ENCODE data around the gene HSPB7. TPM values are rescaled to one million over a fixed set of nuclear protein-coding genes. Genes with fewer than 3 reads are reported as not detected.
A peak's percentile ranks its signal among the peaks of the same experiment; 100 is the strongest.

The HSPB7 gene
- total RNA-seq, 1 experiment from 2014 or later: not detected

GRCh38 chr1:16055613-16056520, 38.0 kb upstream of the HSPB7 start:
- H4K8ac ChIP-seq (replicated peaks; ENCODE audit: insufficient read length, low read depth, low read length): no peak overlapping the region
- Mint-ChIP-seq H3K27ac (peak overlapping the region in 1 of 3 experiments; percentile 32; a peak in 2 of 7 replicates), H3K36me3 (ENCODE audit: insufficient read depth in 1 of 3, low read depth in 3 of 3) (no peaks in the 10 kb centered on the region), H3K9me3 (no peaks in the 10 kb centered on the region), H3K4me1 (peaks cover 7 to 14% of the 10 kb centered on the region in 2 experiments), H3K4me3 (peak overlapping the region in 1 of 2 experiments; percentile 62; a peak in 4 of 5 replicates), H3K27me3 (ENCODE audit: low read depth) (peaks cover 7% of the 10 kb centered on the region)
- H2BK20ac ChIP-seq (ENCODE audit: low read depth, low read length, poor library complexity, severe bottlenecking): no peak overlapping the region
- H3T11ph ChIP-seq (ENCODE audit: low read length): no peak overlapping the region
- H3K4me1 ChIP-seq (ENCODE audit: insufficient read depth, low read length): peaks cover 2% of the 10 kb centered on the region; the same call in 1 of the 2 replicates
- no peak overlapping the region for H3K56ac ChIP-seq (ENCODE audit: insufficient read length, low read depth, low read length)
- H4K91ac ChIP-seq (ENCODE audit: insufficient read length, low read depth, low read length): no peak overlapping the region
- no peak overlapping the region for H4K5ac ChIP-seq (ENCODE audit: insufficient read length, low read depth, low read length)
- no peak overlapping the region for H2BK12ac ChIP-seq (ENCODE audit: insufficient read length, low read depth, low read length)
- H3K9ac ChIP-seq (ENCODE audit: extremely low read depth, insufficient read length, low read length): no peak overlapping the region
- no peak overlapping the region for H2BK15ac ChIP-seq (ENCODE audit: low read depth, low read length)
- peak overlapping the region; percentile 3 for H3K4me2 ChIP-seq (ENCODE audit: insufficient read depth, insufficient read length, low read length)
- H3K23ac ChIP-seq (ENCODE audit: insufficient read length, low read depth, low read length): no peak overlapping the region
- peak; percentile 98 for DNase-seq
- no peaks in the 10 kb centered on the region for H4K20me1 ChIP-seq (ENCODE audit: control insufficient read depth, insufficient read depth, insufficient read length)
- H2BK5ac ChIP-seq (ENCODE audit: insufficient read length, low read length): no peak overlapping the region
- no peaks in the 10 kb centered on the region for H3K23me2 ChIP-seq (ENCODE audit: insufficient read length, low read depth, low read length, poor library complexity, severe bottlenecking)
- no peak overlapping the region for H3K4ac ChIP-seq (ENCODE audit: low read depth, low read length)
- no peak overlapping the region for H3K18ac ChIP-seq (ENCODE audit: insufficient read length, low read depth, low read length)
- H3K27ac ChIP-seq (ENCODE audit: insufficient read length, low read depth, low read length): no peak overlapping the region
- H3K79me1 ChIP-seq (ENCODE audit: insufficient read depth, low read depth, low read length, poor library complexity, severe bottlenecking): no peaks in the 10 kb centered on the region
- no peak overlapping the region for H2BK120ac ChIP-seq (ENCODE audit: low read depth, low read length, poor library complexity, severe bottlenecking)
- H2AK5ac ChIP-seq (ENCODE audit: insufficient read length, low read length): no peak overlapping the region
- no peaks in the 10 kb centered on the region for H3K79me2 ChIP-seq (ENCODE audit: insufficient read depth, low read length)
- peak; percentile 90 for TF ChIP-seq CTCF (conservative IDR thresholded peaks at IDR 0.05)
- H3K9me3 ChIP-seq (ENCODE audit: control insufficient read depth, low read depth, low read length): no peaks in the 10 kb centered on the region
- H3K27me3 ChIP-seq (ENCODE audit: insufficient read depth, low read length): no peaks in the 10 kb centered on the region
- no peak overlapping the region for H3K14ac ChIP-seq (ENCODE audit: insufficient read depth, low read length)
- no peak overlapping the region for H2AFZ ChIP-seq (ENCODE audit: low read length)
- WGBS (ENCODE audit: extremely low coverage, insufficient read length, low lambda C conversion rate): no CpG with 5 or more reads among the region's 18 CpGs
